Measurements from ENCODE around the gene MANSC1. TPM values are rescaled to one million over a fixed set of nuclear protein-coding genes. Genes with fewer than 3 reads are reported as not detected.
"Not testable (repeated sequence)": the region's sequence is repeated elsewhere in the genome, so short reads cannot be mapped to it uniquely, and the experiment has no call there.

Gene MANSC1
- total RNA-seq, 4 donors from 2014 or later: 9.0 to 39.2 (median 17.2) TPM

DNA sequence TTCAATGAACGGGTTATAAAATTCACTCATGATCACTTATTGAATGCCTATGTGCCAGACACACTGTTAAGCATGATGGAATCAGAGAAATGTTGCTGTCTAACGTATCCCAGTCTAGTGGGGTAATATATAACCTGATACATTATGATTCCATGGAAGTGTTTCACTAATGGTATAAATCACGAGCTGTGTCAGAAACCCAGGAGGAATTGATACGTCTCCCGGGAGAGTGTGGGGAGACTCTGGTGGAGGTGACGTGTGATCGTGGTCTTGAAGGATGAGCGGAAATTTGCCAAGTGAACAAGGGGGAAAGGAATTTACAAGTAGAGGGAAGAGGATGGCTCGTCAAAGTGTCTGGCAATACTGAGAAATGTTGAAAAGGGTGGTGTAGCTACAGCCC, 26.5 kb downstream of the MANSC1 start:
- TF ChIP-seq POLR2A (IDR thresholded peaks at IDR 0.05): no peak
- TF ChIP-seq, protein P1, sequence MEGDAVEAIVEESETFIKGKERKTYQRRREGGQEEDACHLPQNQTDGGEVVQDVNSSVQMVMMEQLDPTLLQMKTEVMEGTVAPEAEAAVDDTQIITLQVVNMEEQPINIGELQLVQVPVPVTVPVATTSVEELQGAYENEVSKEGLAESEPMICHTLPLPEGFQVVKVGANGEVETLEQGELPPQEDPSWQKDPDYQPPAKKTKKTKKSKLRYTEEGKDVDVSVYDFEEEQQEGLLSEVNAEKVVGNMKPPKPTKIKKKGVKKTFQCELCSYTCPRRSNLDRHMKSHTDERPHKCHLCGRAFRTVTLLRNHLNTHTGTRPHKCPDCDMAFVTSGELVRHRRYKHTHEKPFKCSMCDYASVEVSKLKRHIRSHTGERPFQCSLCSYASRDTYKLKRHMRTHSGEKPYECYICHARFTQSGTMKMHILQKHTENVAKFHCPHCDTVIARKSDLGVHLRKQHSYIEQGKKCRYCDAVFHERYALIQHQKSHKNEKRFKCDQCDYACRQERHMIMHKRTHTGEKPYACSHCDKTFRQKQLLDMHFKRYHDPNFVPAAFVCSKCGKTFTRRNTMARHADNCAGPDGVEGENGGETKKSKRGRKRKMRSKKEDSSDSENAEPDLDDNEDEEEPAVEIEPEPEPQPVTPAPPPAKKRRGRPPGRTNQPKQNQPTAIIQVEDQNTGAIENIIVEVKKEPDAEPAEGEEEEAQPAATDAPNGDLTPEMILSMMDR (IDR thresholded peaks at IDR 0.05): no peak
- intact Hi-C loops (cut with DNase I; ENCODE audit: low total_unique reads): loop anchor here (10.0 kb wide), 1 partner anchor 469 kb away; no protein-coding TSS in a partner anchor
- no peak overlapping the region for H3K4me3 ChIP-seq (ENCODE audit: low read depth, poor library complexity, severe bottlenecking)
- 81 to 84% methylated on average over 9 of the region's 9 CpGs for whole genome bisulfite sequencing, 2 donors
- DNase-seq (ENCODE audit: low spot score in 2 of 2): no peak

DNA sequence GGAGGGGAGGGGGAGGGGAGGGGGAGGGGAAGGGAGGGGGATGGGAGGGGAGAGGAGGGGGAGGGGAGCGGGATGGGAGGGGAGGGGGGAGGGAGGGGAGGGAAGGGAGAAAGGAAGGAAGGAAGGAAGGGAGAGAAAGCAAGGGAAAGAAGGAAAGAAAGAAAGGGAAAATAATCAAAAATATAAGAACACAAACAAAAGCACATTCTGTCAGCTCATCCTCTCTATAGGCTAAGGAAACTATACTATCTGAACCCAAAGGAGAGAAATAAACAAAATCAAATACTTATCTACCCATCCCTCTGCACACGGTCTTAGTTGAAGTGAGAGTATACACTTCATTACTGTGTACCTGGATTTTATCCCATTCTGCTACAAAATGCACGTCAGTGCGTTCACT, 26.9 kb downstream of the MANSC1 start:
- no peak for TF ChIP-seq POLR2A (IDR thresholded peaks at IDR 0.05)
- TF ChIP-seq, protein P1 (IDR thresholded peaks at IDR 0.05): no peak
- WGBS, 2 donors: 76 to 91% methylated on average over 3 to 4 of the region's 4 CpGs
- intact Hi-C loops (cut with DNase I; ENCODE audit: low total_unique reads): loop anchor here (10.0 kb wide), 1 partner anchor 468 kb away; no protein-coding TSS in a partner anchor
- DNase-seq (ENCODE audit: low spot score in 2 of 2): no peak
- no peak overlapping the region for H3K4me3 ChIP-seq (ENCODE audit: low read depth, poor library complexity, severe bottlenecking)

DNA sequence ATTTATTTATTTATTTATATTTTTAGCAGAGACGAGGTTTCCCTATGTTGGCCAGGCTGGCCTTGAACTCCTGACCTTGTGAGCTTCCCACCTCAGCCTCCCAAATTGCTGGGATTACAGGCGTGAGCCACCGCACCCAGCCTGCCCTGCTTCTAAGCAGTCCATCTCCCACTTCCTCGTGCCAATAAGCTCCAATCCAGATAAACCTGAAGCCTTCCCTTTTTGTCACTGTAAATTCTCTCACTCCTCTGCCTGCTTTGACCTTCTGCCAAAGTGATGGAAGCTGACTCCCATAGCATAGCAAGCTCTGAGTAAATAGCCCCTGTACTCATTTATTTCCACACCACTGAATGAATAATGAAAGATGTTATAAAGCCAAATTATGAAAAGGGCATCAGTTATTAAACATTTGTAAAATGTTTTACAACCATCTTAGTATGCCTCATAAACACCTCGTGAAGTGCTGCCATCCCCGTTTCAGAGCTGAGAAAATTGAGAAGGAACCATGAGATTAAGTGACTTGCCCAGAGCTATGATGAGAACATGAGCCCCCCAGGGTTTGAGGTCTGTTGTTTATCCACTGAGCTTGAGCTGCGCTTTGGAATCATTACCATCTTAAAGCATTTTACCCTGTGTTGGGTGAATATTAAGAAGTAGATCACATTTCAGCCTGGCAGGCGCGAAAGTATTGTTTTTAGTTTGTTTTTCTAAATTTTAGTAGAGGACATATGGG, 30.4 kb downstream of the MANSC1 start:
- no peak for DNase-seq (ENCODE audit: low spot score in 2 of 2)
- intact Hi-C loops (cut with DNase I; ENCODE audit: low total_unique reads): loop anchor here (10.0 kb wide), 1 partner anchor 465 kb away; no protein-coding TSS in a partner anchor
- TF ChIP-seq, protein P1 (IDR thresholded peaks at IDR 0.05): no peak
- no peak for TF ChIP-seq POLR2A (IDR thresholded peaks at IDR 0.05)
- H3K4me3 ChIP-seq (ENCODE audit: low read depth, poor library complexity, severe bottlenecking): no peak overlapping the region
- 61 to 73% methylated on average over 9 of the region's 9 CpGs for WGBS, 2 donors

DNA sequence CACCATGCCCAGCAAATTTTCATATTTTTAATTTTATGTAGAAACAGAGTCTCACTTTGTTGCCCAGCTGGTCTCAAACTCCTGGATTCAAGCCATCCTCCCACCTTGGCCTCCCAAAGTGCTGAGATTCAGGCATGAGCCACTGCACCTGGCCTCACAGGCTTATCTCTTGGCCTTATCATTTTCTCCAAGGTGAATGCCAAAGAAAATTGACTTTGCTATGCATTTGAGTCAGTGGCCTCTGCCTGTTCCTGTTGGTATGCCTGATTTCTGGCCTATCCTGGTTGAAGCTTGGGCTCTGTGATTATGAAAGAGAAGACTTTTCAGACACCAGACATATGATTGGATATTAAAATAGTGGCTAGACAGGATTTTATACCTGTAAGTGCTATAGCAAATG, 34.2 kb downstream of the MANSC1 start:
- intact Hi-C loops (cut with DNase I; ENCODE audit: low total_unique reads): no loop called here
- no peak overlapping the region for H3K4me3 ChIP-seq (ENCODE audit: low read depth, poor library complexity, severe bottlenecking)
- no peak for DNase-seq (ENCODE audit: low spot score in 2 of 2)
- TF ChIP-seq POLR2A (IDR thresholded peaks at IDR 0.05): no peak
- TF ChIP-seq, protein P1 (IDR thresholded peaks at IDR 0.05): no peak

DNA sequence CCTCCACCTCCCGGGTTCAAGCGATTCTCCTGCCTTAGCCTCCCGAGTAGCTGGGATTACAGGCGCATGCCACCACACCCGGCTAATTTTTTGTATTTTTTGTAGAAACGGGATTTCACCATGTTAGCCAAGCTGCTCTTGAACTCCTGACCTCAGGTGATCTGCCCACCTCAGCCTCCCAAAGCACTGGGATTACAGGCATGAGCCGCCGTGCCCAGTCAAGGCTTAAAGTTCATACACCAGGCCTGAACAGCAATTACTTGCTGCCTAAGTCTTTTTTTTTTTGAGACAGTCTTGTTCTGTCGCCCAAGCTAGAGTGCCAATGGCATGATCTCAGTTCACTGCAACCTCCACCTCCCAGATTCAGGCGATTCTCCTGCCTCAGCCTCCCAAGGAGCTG, 39.3 kb downstream of the MANSC1 start:
- DNase-seq (ENCODE audit: low spot score in 2 of 2); H3K4me3 ChIP-seq (ENCODE audit: low read depth, poor library complexity, severe bottlenecking); intact Hi-C loops (cut with DNase I; ENCODE audit: low total_unique reads): not testable (repeated sequence)
- 84 to 90% methylated on average over 10 of the region's 10 CpGs for WGBS, 2 donors

DNA sequence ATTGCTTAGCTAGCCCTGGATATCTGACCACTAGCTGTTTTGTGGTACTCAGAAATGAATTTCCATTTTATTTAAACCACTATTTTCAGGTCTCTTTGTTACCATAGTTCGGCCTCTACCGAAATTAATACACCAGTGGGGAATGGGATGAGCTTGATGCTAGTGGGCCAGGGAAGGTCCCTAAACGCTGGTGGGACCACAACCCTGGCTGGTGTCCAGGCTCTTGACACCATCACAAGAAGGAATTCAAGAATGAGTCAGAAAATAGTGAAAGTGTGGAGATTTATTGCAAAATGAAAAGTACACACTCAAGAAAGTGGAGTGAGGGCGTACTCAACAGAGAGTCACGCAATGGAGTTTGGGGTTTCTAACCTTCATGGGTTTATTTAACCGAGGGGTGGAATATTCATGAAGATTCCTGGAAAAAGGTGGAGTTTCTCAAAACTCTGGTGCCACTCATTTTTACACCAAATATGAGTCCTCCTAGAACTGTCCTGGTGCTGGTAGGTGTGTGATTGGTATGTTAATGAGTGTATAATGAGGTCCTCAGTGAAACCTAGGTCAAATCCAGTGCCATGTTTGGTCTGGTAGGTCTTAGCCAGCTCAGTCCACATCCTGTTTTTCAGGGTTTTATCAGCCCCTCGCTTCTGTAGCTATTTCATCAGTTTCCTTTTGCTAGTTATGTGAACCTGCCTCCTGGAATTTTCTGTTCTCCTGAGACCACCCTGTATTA, 44.3 kb downstream of the MANSC1 start:
- no peak for DNase-seq (ENCODE audit: low spot score in 2 of 2)
- 85 to 86% methylated on average over 7 of the region's 7 CpGs for WGBS, 2 donors
- intact Hi-C loops (cut with DNase I; ENCODE audit: low total_unique reads): no loop called here
- H3K4me3 ChIP-seq (ENCODE audit: low read depth, poor library complexity, severe bottlenecking): no peak overlapping the region
- TF ChIP-seq POLR2A (IDR thresholded peaks at IDR 0.05): no peak
- TF ChIP-seq, protein P1 (IDR thresholded peaks at IDR 0.05): no peak
